SJSA1 (cell line): Measurements from ENCODE around the gene RNF212. TPM values are rescaled to one million over a fixed set of nuclear protein-coding genes. Genes with fewer than 3 reads are reported as not detected.

Experiments
- DNase-seq, 2 experiments: peaks; one replicate each; pipeline ENCODE4 v3.0.0-alpha.2; 2015 to 2020; ENCODE audit warnings: low spot score in 2 of 2, low read depth in 1 of 2
- H3K27ac ChIP-seq: fragments of 250-450 bp; sonication (Bioruptor Pico); 2 replicates; pipeline ENCODE4 v1.5.1; 2020; ENCODE audit warnings: mild to moderate bottlenecking, moderate library complexity
- H3K27me3 ChIP-seq: fragments of 250-450 bp; sonication (Bioruptor Pico); replicated peaks from 2 replicates; pipeline ENCODE4 v1.5.1; 2020; ENCODE audit warnings: mild to moderate bottlenecking, moderate library complexity
- H3K36me3 ChIP-seq: fragments of 250-450 bp; sonication (Bioruptor Pico); 2 replicates; pipeline ENCODE4 v1.5.1; 2020; ENCODE audit warnings: mild to moderate bottlenecking
- H3K4me1 ChIP-seq: fragments of 250-450 bp; sonication (Bioruptor Pico); replicated peaks from 2 replicates; pipeline ENCODE4 v1.6.1; 2021; ENCODE audit warnings: mild to moderate bottlenecking
- H3K4me3 ChIP-seq: fragments of 250-450 bp; sonication (Bioruptor Pico); 2 replicates; pipeline ENCODE4 v1.5.1; 2020; ENCODE audit warnings: mild to moderate bottlenecking
- H3K9me3 ChIP-seq: fragments of 250-450 bp; sonication (Bioruptor Pico); replicated peaks from 2 replicates; pipeline ENCODE4 v1.5.1; 2020; ENCODE audit warnings: mild to moderate bottlenecking
- total RNA-seq: library from RNA; depleted of rRNA; stranded (reverse); fragments of >200 nt; shearing (Covaris generic); gene quantifications from 2 replicates; pipeline ENCODE4 v1.2.3, GENCODE V29; 2014

RNF212 gene
- total RNA-seq, 1 experiment from 2014 or later = not detected

DNA sequence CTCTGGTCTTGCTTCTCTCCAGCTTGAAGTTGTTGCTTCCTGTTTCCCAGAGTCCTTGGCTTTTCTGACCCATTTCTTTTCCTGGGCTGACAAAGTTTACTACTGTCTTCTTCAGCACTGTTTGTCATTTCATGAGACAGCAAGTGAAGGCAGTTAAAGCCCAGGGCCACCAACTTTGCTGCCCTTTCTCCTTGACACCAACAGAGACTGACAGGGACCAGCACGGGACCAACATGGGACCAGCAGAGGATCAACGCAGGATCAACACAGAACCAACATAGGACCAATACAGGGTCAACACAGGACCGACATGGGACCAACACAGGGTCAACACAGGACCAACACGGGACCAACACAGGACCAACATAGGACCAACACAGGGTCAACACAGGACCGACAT is 34.9 kb downstream of the RNF212 start:
- no peaks in the 10 kb centered on the region for H3K27me3 ChIP-seq
- H3K36me3 ChIP-seq = no peaks in the 10 kb centered on the region
- H3K9me3 ChIP-seq = no peaks in the 10 kb centered on the region
- no peak overlapping the region for H3K4me3 ChIP-seq
- H3K27ac ChIP-seq = no peak overlapping the region
- DNase-seq = no peak
- H3K4me1 ChIP-seq = no peaks in the 10 kb centered on the region

DNA sequence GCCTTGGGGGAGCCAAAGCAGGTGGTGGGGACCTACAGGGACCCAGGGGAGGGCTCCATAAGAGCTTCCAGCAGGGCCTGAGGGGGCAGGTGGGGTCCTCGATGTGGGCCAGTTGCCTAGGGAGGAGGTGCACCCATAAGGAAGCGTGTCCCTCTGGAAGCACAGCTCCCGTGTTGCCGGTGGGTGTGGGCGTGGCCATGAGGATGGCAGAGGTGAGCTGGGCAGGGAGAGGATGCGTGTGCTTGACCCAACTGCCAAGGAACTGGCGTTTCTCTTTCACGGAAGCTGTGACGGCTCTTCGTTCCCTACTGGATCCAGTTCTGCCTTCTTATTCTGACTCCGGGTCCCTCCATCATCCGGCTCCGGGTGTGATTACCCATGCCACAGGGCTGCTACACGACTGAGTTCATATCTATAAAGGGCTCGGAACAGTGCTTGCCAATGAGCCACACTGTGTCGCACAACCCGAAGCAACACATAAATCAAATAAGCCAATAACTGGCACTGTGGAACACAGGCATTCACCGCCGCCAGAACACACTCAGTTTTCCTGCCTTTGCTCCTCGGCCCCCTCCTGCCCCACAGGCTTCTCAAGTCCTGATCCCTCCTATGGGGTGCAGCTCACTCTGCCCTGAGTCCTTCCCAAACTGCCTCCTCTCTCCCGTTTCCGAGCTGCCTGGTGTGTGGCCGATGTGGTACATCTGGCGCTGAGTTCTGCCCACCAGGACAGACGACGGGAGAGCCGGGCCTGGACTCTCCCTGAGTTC is 35.5 kb downstream of the RNF212 start:
- Histone ChIP-seq H3K27ac (no peak overlapping the region), H3K36me3 (no peaks in the 10 kb centered on the region), H3K27me3 (no peaks in the 10 kb centered on the region), H3K4me1 (no peaks in the 10 kb centered on the region), H3K4me3 (no peak overlapping the region), H3K9me3 (no peaks in the 10 kb centered on the region)
- DNase-seq = no peak

DNA sequence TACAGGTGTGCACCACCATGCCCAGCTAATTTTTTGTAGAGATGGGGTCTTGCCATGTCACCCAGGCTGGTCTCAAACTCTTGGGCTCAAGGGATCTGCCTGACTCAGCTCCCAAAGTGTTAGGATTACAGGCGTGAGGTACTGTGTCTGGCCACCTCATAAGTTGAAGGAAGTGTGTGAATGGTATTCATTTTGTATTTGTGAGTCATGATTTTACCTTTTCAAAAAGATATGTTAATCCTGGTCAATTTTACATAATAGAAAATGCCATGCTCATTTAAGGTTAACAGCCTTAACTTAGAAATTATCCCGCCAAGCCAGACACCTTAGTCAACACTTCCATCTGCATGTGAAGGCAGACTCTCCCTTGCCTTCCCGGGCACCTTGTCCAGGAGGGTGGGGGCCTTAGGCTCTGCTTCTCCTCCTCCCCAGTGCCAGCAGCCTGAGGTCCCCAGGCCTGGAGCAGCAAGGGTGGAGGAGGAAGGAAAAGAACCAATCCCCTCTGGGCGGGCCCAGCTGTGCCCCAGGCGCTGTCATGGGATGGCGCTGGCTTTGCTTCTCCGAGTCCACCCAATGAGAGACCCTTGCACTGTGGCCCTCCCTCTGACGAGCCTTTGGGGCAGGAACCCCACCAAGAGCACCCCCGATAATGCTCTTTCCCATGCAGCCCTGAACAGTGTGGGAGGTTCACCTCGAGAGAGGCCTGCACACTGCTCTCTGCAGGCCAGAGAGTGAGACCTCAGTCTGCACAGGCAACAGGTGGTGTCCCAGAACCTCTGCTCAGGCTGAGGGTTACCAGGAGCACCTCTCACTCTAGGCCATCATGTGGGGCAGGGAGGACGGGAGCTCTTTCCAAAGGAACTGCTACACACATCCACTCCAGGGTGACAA is 37.3 kb downstream of the RNF212 start:
- H3K27me3 ChIP-seq = no peaks in the 10 kb centered on the region
- no peaks in the 10 kb centered on the region for H3K36me3 ChIP-seq
- no peaks in the 10 kb centered on the region for H3K9me3 ChIP-seq
- H3K4me3 ChIP-seq = no peak overlapping the region
- no peaks in the 10 kb centered on the region for H3K4me1 ChIP-seq
- no peak for DNase-seq
- H3K27ac ChIP-seq = no peak overlapping the region

DNA sequence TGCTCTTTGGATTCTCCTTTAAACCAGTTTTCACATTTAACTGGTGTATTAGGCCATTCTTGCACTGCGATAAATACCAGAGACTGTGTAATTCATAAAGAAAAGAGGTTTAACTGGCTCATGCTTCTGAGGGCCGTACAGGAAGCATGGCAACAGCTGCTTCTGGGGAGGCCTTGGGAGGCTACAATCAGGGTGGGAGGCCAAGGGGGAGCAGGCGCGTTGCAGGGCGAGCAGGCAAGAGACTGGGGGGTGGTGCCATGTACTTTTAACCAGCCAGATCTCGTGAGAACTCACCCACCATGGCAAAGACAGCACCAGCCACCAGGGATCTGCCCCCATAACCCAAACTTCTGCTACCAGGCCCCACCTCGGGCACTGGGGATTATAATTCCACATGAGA is 38.1 kb downstream of the RNF212 start:
- Histone ChIP-seq H3K9me3 (no peaks in the 10 kb centered on the region), H3K4me1 (no peaks in the 10 kb centered on the region), H3K27me3 (no peaks in the 10 kb centered on the region), H3K36me3 (no peaks in the 10 kb centered on the region), H3K4me3 (no peak overlapping the region), H3K27ac (no peak overlapping the region)
- no peak for DNase-seq

DNA sequence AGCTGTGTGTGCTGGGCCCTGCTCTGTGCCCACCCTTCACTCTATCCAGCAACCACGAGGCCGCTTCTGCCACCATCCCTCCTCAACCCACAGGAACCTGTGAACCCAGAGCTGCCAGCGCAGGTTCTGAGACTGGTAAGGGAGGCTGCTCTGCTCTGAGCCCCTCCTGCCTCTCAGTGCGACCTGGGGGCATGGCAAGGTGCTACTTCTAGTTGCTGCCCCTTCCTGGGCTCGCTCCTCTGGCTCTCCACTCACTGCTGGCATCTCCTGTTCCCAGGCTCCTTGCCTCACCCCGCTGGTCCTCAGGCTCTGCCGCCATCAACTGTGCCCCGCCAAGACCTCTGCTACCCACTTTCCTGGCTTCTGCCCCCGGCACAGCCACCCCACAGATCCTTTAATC is 39.3 kb downstream of the RNF212 start:
- Histone ChIP-seq H3K27ac (no peak overlapping the region), H3K9me3 (no peaks in the 10 kb centered on the region), H3K4me1 (no peaks in the 10 kb centered on the region), H3K27me3 (no peaks in the 10 kb centered on the region), H3K36me3 (no peaks in the 10 kb centered on the region), H3K4me3 (no peak overlapping the region)
- DNase-seq = no peak

DNA sequence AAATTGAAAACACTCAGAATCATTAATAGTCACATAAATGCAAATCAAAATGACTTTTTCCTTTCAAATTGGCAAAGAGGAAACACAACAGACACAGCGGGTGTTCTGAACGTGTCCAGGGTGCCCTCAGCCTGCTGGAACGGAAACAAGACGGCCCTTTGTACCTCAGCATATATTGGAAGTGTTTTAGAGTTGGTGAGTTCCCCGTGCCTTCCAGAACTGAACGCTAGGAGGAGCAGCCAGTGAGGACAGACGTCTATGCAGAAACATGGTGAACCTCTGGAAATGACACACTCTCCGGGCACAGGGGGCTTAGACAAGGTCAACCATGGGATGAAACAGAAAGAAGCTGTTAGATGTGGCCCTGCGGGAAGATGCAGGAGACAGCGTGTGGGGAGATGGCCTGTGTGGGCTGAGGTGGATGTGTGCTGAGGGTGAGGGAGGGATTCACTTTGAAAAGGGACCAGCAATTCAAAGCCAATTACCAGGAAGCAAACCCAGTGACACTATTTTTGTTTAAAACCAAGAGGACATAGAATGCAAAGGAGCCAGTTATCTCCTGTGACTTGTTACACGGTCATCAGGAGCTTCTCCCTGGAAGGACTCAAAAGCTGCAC is 40.4 kb downstream of the RNF212 start:
- Histone ChIP-seq H3K27me3 (no peaks in the 10 kb centered on the region), H3K9me3 (no peaks in the 10 kb centered on the region), H3K4me1 (no peaks in the 10 kb centered on the region), H3K27ac (no peak overlapping the region), H3K36me3 (no peaks in the 10 kb centered on the region), H3K4me3 (no peak overlapping the region)
- peak in 1 of 2 experiments; percentile 4 for DNase-seq

DNA sequence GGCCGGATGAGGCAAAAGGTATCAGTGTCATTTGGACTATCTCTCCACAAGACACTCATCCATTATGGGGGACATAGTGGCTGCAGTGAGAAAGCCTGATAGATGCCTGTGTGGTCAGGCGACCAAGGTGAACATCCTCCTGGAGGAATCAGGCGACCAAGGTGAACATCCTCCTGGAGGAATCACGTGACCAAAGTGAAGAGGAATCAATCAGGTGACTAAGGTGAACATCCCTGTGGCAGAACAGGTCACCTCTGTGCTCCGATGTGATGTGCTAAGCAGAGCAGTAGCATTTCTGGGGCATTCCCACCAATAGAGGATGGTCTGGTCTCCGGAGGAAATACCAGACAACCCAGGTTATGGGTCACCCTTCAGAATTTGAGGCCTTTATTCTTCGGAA is 44.0 kb downstream of the RNF212 start:
- no peak for DNase-seq
- Histone ChIP-seq H3K36me3 (no peaks in the 10 kb centered on the region), H3K4me1 (no peaks in the 10 kb centered on the region), H3K4me3 (no peak overlapping the region), H3K27me3 (no peaks in the 10 kb centered on the region), H3K9me3 (no peaks in the 10 kb centered on the region), H3K27ac (no peak overlapping the region)

DNA sequence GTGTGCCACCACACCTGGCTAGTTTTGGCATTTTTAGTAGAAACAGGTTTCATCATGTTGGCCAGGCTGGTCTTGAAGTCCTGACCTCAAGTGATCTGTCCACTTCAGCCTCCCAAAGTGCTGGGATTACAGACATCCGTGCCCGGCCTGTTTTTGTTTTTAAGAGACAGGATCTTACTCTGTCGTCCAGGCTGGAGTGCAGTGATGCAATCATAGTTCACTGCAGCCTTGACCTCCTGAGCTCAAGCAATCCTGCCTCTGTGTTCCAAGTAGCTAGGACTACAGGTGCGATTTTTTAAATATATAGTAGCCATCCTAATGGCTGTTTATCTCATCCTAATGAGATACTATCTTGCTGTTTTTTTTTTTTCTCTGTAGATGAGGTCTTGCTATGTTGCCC is 47.6 kb downstream of the RNF212 start:
- H3K27me3 ChIP-seq = no peaks in the 10 kb centered on the region
- H3K27ac ChIP-seq = no peak overlapping the region
- H3K36me3 ChIP-seq = no peaks in the 10 kb centered on the region
- no peak overlapping the region for H3K4me3 ChIP-seq
- DNase-seq = no peak
- no peaks in the 10 kb centered on the region for H3K4me1 ChIP-seq
- H3K9me3 ChIP-seq = no peaks in the 10 kb centered on the region

DNA sequence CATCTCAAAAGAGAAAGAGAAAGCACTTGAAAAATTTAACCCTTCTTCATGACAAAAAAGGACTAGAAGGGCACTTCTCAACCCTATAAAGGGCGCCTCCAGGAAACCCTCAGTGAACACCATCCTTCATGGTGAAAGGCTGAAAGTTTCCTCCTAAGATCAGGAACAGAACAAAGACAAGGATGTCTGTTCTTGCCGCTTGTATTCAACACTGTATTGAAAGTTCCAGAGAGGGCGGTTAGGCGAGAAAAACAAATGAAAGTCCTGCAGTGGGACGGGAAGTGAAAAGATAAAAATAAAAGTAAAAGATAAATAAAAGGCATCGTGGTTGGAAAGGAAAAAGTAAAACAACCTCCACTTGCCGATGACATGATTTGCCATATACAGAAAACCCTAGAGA is 50.9 kb downstream of the RNF212 start:
- H3K27ac ChIP-seq = no peak overlapping the region
- DNase-seq = no peak
- no peaks in the 10 kb centered on the region for H3K27me3 ChIP-seq

DNA sequence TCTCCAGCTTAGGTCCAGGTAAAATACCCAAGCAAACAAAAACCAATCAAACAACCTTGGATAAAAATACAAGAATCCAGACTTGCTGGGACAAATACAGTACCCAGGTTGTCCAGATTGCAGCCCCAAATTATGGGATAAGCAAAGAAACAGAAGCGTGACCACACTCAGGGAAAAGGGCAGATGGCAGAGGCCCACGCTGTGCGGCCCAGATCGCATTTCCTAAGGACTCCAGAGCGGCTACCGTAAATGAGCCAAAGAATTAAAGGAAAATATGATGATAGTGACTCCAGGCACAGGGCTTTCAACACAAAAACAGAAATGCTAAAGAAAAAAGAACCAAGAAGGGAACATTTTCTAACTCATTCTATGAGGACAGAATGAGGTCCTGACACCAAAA is 51.6 kb downstream of the RNF212 start:
- H3K4me3 ChIP-seq = no peak overlapping the region
- no peak overlapping the region for H3K27ac ChIP-seq
- no peaks in the 10 kb centered on the region for H3K27me3 ChIP-seq
- no peak for DNase-seq
- no peaks in the 10 kb centered on the region for H3K36me3 ChIP-seq
- H3K9me3 ChIP-seq = no peaks in the 10 kb centered on the region
- no peaks in the 10 kb centered on the region for H3K4me1 ChIP-seq

More for the DNA sequence above, 50.9 kb downstream of the RNF212 start:
- no peak overlapping the region for H3K4me3 ChIP-seq
- no peaks in the 10 kb centered on the region for H3K36me3 ChIP-seq
- no peaks in the 10 kb centered on the region for H3K9me3 ChIP-seq
- no peaks in the 10 kb centered on the region for H3K4me1 ChIP-seq

DNA sequence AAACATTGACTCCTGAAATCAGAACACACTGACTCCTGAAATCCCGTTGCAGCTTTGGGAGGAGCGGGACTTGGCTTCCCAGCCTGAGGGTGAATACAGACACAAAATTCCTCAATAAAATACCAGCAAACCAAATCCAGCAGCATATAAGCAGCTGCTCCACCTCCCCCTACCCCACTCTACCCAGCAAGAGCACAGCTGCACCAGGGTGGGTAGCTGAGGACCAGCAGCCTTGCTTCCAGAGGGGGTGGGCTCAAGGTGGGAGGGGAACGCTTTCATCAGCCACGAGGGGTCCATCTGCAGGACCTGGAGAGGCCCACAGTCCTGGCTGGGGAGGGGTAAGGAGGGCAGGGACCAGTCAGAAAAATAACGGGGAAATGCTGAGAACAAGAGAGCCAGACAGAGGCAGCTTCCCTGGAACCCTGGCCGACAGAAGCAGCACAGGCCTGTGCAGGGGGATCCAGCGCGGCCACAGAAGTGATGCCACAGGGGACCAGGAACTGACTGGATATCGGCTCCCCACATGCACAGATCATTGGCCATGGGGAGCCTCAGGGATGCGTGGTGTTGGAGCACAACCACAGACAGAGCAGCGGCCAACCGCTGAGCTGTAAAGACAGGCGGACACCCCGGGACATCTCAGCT is 52.2 kb downstream of the RNF212 start:
- no peaks in the 10 kb centered on the region for H3K27me3 ChIP-seq
- DNase-seq = no peak
- no peaks in the 10 kb centered on the region for H3K9me3 ChIP-seq
- no peaks in the 10 kb centered on the region for H3K36me3 ChIP-seq
- H3K27ac ChIP-seq = no peak overlapping the region
- no peaks in the 10 kb centered on the region for H3K4me1 ChIP-seq
- no peak overlapping the region for H3K4me3 ChIP-seq

DNA sequence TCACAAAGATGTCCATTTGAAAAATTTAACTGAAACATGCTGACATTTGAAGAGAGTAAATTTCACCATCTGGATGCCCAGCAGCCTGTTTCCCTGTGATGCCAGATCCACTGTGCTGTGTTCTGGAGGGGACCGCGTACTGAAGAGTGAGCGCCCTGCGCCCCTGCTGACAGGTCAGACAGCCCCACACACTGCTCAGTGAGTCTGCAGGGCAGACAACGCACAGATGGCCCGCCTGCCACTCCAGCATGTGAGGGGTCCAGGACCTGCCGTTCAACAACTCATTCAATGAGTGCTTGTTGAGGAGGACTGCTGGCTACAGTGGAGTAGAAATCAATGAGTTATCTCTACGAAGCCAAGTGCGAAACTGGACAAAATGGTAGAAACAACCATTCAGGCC is 52.7 kb downstream of the RNF212 start:
- Histone ChIP-seq H3K4me1 (no peaks in the 10 kb centered on the region), H3K4me3 (no peak overlapping the region), H3K27me3 (no peaks in the 10 kb centered on the region), H3K36me3 (no peaks in the 10 kb centered on the region), H3K27ac (no peak overlapping the region), H3K9me3 (no peaks in the 10 kb centered on the region)
- no peak for DNase-seq

DNA sequence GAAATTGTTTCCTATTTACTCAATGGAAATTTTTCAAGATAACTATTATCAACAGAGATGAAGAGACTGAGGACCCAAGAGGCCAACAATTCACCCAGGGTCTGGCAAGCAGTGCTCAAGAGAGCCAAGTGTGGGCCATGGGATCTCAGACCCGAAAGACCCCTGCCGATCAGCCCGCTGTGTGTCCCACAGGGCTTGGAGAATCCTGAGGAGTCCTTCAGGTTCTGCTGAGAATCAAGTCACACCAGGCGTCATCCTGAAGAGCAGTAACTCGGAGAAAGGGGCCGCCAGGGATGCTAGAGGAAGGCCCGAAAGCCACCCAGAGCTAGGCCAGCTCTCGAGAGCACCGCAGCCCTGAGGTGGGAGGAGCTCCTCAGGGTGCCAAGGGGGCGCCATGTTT is 53.2 kb downstream of the RNF212 start:
- H3K27me3 ChIP-seq = no peaks in the 10 kb centered on the region

More for the DNA sequence above, 53.2 kb downstream of the RNF212 start:
- no peak for DNase-seq
- Histone ChIP-seq H3K4me1 (no peaks in the 10 kb centered on the region), H3K27ac (no peak overlapping the region), H3K9me3 (no peaks in the 10 kb centered on the region), H3K36me3 (no peaks in the 10 kb centered on the region), H3K4me3 (no peak overlapping the region)
